Heart left ventricle (tissue), 16 donors: Measurements from ENCODE around the gene SENP8. TPM values are rescaled to one million over a fixed set of nuclear protein-coding genes. Genes with fewer than 3 reads are reported as not detected.

Source experiments
- ATAC-seq, 4 donors: fragments of 200-7000 bp; cut with Tn5 transposase; one replicate each; pipeline ENCODE4 v1.9.1; 2020 to 2022; ENCODE audit warnings: moderate library complexity in 4 of 4, mild to moderate bottlenecking in 3 of 4, moderate number of reproducible peaks in 1 of 4
- DNase-seq, 5 donors: peaks; one replicate each; pipeline ENCODE4 v3.0.0-alpha.2; 2020
- H3K27ac ChIP-seq, 12 donors: fragments of 200-600 bp; sonication (generic) in 4 of 12; one replicate each; pipeline versions ENCODE4 v1.5.0 to v1.8.0; 2016 to 2022; ENCODE audit warnings: mild to moderate bottlenecking in 2 of 12
- H3K27me3 ChIP-seq, 9 donors: fragments of 200-600 bp; sonication (generic) in 2 of 9; one replicate each; pipeline versions ENCODE4 v1.5.1 to v1.8.0; 2016 to 2022; ENCODE audit warnings: mild to moderate bottlenecking in 3 of 9
- H3K36me3 ChIP-seq, 9 donors: fragments of 200-600 bp; sonication (generic) in 2 of 9; one replicate each; pipeline versions ENCODE4 v1.5.0 to v1.8.0; 2018 to 2022; ENCODE audit warnings: mild to moderate bottlenecking in 2 of 9
- H3K4me1 ChIP-seq, 12 donors: fragments of 200-600 bp; sonication (generic) in 4 of 12; one replicate each; pipeline versions ENCODE4 v1.5.0 to v1.8.0; 2016 to 2022; ENCODE audit warnings: mild to moderate bottlenecking in 3 of 12
- H3K4me3 ChIP-seq, 12 donors: fragments of 200-600 bp; sonication (generic) in 4 of 12; one replicate each; pipeline versions ENCODE4 v1.5.0 to v1.8.0; 2017 to 2022; ENCODE audit warnings: mild to moderate bottlenecking in 9 of 12, moderate library complexity in 4 of 12
- H3K9me3 ChIP-seq, 12 donors: fragments of 200-600 bp; sonication (generic) in 4 of 12; one replicate each; pipeline versions ENCODE4 v1.5.0 to v1.8.0; 2016 to 2022; ENCODE audit warnings: mild to moderate bottlenecking in 1 of 12
- CTCF ChIP-seq, 12 donors: fragments of 200-600 bp; sonication (generic) in 4 of 12; IDR thresholded peaks; one replicate each; pipeline versions ENCODE4 v1.5.0 to v1.8.0; 2018 to 2022; ENCODE audit warnings: antibody characterized with exemption in 12 of 12, mild to moderate bottlenecking in 5 of 12
- POLR2A ChIP-seq, 2 donors: fragments of 450-650 bp; IDR thresholded peaks; one replicate each; pipeline ENCODE4 v1.6.1; 2017; ENCODE audit warnings: antibody characterized with exemption in 2 of 2, mild to moderate bottlenecking in 2 of 2, moderate library complexity in 2 of 2
- WGBS, 4 donors: extraction: QIAGEN DNeasy Blood & Tissue Kit in 2 of 4; methylation state at CpG; one replicate each; pipeline versions ENCODE4 v1.1.5 to v1.1.7; 2013 to 2018; 5-methylcytosine and 5-hydroxymethylcytosine counted together
- intact Hi-C, 10 donors: fragments of 100-400 bp; cut with DNase I; formaldehyde crosslinking; loops; one replicate each; pipeline versions ENCODE4 v1.11.1 to v1.14.2; 2022
- polyA plus RNA-seq, 2 donors: library from polyadenylated mRNA; stranded (reverse); fragments of 200-250 nt; gene quantifications; one replicate each; pipeline ENCODE4 v1.2.3, GENCODE V29; 2013
- total RNA-seq, 9 donors: library from RNA; depleted of rRNA in 2 of 9; stranded (reverse); fragments of >200 nt in 2 of 9; fragmentation: NEBNext Ultra II Directional in 3 of 9; extraction: Animal tissue kit (Norgen Biotek cat#: 25700) in 3 of 9; gene quantifications; one replicate each; pipeline versions ENCODE4 v1.1.0 to v1.2.4, GENCODE V29; 2016 to 2023
- donor health status: ischemic (EF 13 %, LVEDD 7.1; RV severe dilation, severe dysfunction).
- donor health status: healthy with polysubstance abuse.
- donor health status: DM: no; HTN: yes; CAD: no.
- donor health status: DM: no; HTN: no; CAD: no.
- donor health status: ischemic (EF 25% LVEDD 6.9; RV normal size, moderate dysfunction).
- donor health status: ischemic (EF 25% LVEDD 5.7; RV mildly dilated, moderate dysfunction).
- donor health status: healthy.
- donor health status: DM: yes; HTN: yes; CAD: no.
- donor health status: ischemic (EF 35%, LVEDD 5.7; RV mildly dilated, moderate dysfunction).
- donor health status: nonischemic (EF 11% LVEDD 7.7; RV severe dilation, severe dysfunction).
- donor health status: DM: yes; HTN: yes; CAD: no.
- donor health status: PGD.
- donor health status: ischemic (EF 29% LVEDD 5.4; RV normal size, mild dysfunction).
- donor health status: nonischemic (EF 23%, LVEDD 6.1; RV moderate dilation, normal function).

SENP8 gene
- total and polyA plus RNA-seq, 11 donors = 2.1 to 7.6 (median 4.7) TPM

GRCh38 chr15:72133211-72133610 is 15.0 kb downstream of the SENP8 start:
- no peaks in the 10 kb centered on the region for H3K36me3 ChIP-seq
- no peak for TF ChIP-seq CTCF (IDR thresholded peaks at IDR 0.05)
- TF ChIP-seq POLR2A (IDR thresholded peaks at IDR 0.05) = no peak

GRCh38 chr15:72135719-72136118 is 17.5 kb downstream of the SENP8 start:
- Histone ChIP-seq H3K36me3 (peaks cover 0 to 8% (median 0%) of the 10 kb centered on the region in 9 donors), H3K4me1 (peaks cover 0 to 17% (median 0%) of the 10 kb centered on the region in 12 donors), H3K27ac (no peak overlapping the region), H3K27me3 (no peaks in the 10 kb centered on the region), H3K9me3 (no peaks in the 10 kb centered on the region), H3K4me3 (no peak overlapping the region)
- no peak for DNase-seq
- no peak for ATAC-seq
- no peak for TF ChIP-seq POLR2A (IDR thresholded peaks at IDR 0.05)
- no peak for TF ChIP-seq CTCF (IDR thresholded peaks at IDR 0.05)
- intact Hi-C loops = loop anchor here in 3 of 10 donors (2.0 to 10.0 kb wide), 3 partner anchors 17 to 691 kb away; partner anchors contain the start of genes MYO9A (in 1 of the 3) and SENP8 (in 1 of the 3)
- WGBS, 4 donors = 67 to 85% (median 73%) methylated on average over 2 of the region's 2 CpGs

More at GRCh38 chr15:72133211-72133610, 15.0 kb downstream of the SENP8 start:
- DNase-seq (no peak), ATAC-seq (no peak)
- Histone ChIP-seq H3K4me1 (peaks cover 0 to 10% (median 0%) of the 10 kb centered on the region in 12 donors), H3K4me3 (no peak overlapping the region), H3K27me3 (no peaks in the 10 kb centered on the region), H3K9me3 (no peaks in the 10 kb centered on the region), H3K27ac (no peak overlapping the region)
- 84 to 94% (median 87%) methylated on average over 1 of the region's 1 CpG for WGBS, 4 donors
- intact Hi-C loops = loop anchor here in 1 of 10 donors (10.0 kb wide), 1 partner anchor 688 kb away; no protein-coding TSS in a partner anchor

- WGBS, 4 donors = 76 to 79% (median 78%) methylated on average over 4 of the region's 4 CpGs
- DNase-seq (no peak), ATAC-seq (no peak)
- no peaks in the 10 kb centered on the region for H3K9me3 ChIP-seq
- intact Hi-C loops = loop anchor here in 3 of 10 donors (2.0 to 10.0 kb wide), 3 partner anchors 18 to 692 kb away; partner anchors contain the start of genes MYO9A (in 1 of the 3) and SENP8 (in 1 of the 3)
- H3K36me3 ChIP-seq = peaks cover 0 to 8% (median 0%) of the 10 kb centered on the region in 9 donors
- H3K4me3 ChIP-seq = no peak overlapping the region
- no peaks in the 10 kb centered on the region for H3K27me3 ChIP-seq
- H3K27ac ChIP-seq = no peak overlapping the region
- no peak for TF ChIP-seq POLR2A (IDR thresholded peaks at IDR 0.05)
- TF ChIP-seq CTCF (IDR thresholded peaks at IDR 0.05) = no peak
- H3K4me1 ChIP-seq = peaks cover 0 to 23% (median 2%) of the 10 kb centered on the region in 12 donors
These were observed 18.2 kb downstream of the SENP8 start for GRCh38 chr15:72136170-72137051.

- ATAC-seq (peak; percentile 86 to 97 (median 96)), DNase-seq (peak in 2 of 5 donors; percentile 26 to 53)
- intact Hi-C loops = loop anchor here in 2 of 10 donors (5.0 to 10.0 kb wide), 2 partner anchors 107 to 695 kb away; no protein-coding TSS in a partner anchor
- peak overlapping the region in 10 of 12 donors; percentile 38 to 77 (median 65) for H3K27ac ChIP-seq
- peaks cover 0 to 30% (median 5%) of the 10 kb centered on the region in 12 donors for H3K4me1 ChIP-seq
- no peaks in the 10 kb centered on the region for H3K27me3 ChIP-seq
- H3K9me3 ChIP-seq = no peaks in the 10 kb centered on the region
- H3K36me3 ChIP-seq = peaks cover 0 to 8% (median 0%) of the 10 kb centered on the region in 9 donors
- TF ChIP-seq CTCF (IDR thresholded peaks at IDR 0.05) (no peak), POLR2A (IDR thresholded peaks at IDR 0.05) (no peak)
- WGBS, 4 donors = 67 to 77% (median 72%) methylated on average over 4 of the region's 4 CpGs
- H3K4me3 ChIP-seq = no peak overlapping the region
These were observed 21.5 kb downstream of the SENP8 start for GRCh38 chr15:72139667-72140066.
